Measurements from ENCODE around the gene CELSR1. TPM values are rescaled to one million over a fixed set of nuclear protein-coding genes. Genes with fewer than 3 reads are reported as not detected.

The CELSR1 gene
- total RNA-seq, 1 donor from 2014 or later: 8.9 TPM

DNA sequence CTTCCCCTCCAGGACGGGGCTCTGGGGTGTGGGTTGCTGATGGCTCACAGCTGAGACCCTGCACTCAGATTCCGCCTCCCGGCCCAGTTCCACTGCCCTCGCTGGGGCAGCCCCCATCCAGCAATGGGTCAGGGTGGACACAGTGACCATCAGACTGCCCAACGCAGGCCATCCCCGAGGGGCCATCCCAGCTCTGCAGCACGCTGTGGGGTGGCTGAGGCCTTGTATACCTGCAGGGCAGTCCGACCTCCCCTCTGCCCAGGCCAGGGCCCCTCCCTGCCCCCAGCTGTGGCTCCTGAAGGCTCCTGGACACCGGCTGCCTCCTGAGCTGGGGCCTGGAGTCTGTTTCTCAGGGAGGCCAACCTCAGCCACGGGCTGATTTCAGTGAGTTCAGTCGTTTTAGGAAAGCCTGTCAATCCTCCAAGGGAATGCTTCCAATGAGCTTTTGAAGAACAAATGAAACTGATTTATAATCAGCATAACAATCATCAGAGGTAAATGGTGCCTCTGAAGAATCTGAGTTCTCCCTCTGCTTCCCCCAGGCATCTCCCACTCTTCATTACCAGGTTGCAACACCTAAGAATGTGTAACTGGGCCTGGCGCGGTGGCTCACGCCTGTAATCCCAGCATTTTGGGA, 95.1 kb downstream of the CELSR1 start:
- H3K9me3 ChIP-seq (replicated peaks): no peaks in the 10 kb centered on the region
- intact Hi-C loops (cut with micrococcal nuclease): no loop called here
- DNase-seq: no peak

DNA sequence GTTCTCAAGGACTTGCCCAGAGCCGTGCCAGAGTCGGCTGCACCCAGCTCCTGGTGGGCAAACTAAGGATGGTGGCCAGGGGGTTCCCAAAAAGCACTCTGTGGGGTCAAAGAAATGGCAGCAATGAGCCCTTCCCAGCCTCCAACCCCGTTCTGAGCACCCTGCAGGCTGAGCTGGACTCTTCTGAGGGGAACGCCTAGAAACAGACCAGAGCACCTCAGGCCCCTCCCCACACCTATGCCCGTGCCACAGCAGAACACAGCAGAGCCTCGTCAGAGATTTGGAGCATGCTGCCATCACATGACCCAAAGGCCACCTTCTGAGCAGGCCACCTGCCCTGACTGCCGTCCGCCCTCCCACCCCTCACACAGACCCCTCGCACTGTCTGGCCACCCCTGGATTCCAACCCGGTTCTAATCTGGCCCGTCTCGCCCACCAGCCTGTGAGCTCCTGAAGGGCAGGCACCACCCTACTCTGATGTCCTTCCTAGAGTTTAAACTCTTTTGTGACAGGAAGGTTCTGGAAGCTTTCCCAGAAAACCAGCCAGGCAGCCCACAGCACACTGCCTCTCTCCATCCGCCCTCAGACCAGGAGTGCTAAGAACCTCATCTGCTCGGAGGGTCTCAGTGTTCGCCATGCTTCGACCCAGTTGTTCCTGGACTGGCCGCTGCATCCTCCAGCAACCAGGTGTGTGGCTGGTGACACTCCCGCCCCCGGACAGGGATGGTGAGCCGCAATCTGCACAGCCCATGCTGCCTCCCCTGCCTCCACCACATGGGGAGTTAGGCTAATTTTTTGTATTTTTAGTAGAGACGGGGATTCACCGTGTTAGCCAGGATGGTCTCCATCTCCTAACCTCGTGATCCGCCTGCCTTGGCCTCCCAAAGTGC, 97.6 kb downstream of the CELSR1 start:
- Histone ChIP-seq H3K27me3 (ENCODE audit: low read depth) (no peaks in the 10 kb centered on the region), H3K4me3 (no peak overlapping the region), H3K4me1 (no peaks in the 10 kb centered on the region), H3K36me3 (no peaks in the 10 kb centered on the region), H3K27ac (replicated peaks) (no peak overlapping the region), H3K9me3 (replicated peaks) (no peaks in the 10 kb centered on the region)
- DNase-seq: no peak
- TF ChIP-seq CTCF (IDR thresholded peaks at IDR 0.05; ENCODE audit: borderline replicate concordance): no peak
- intact Hi-C loops (cut with micrococcal nuclease): no loop called here

More for the DNA sequence above, 95.1 kb downstream of the CELSR1 start:
- no peak overlapping the region for H3K4me3 ChIP-seq
- H3K27ac ChIP-seq (replicated peaks): no peak overlapping the region
- no peaks in the 10 kb centered on the region for H3K27me3 ChIP-seq (ENCODE audit: low read depth)
- no peaks in the 10 kb centered on the region for H3K4me1 ChIP-seq
- no peaks in the 10 kb centered on the region for H3K36me3 ChIP-seq
- no peak for TF ChIP-seq CTCF (IDR thresholded peaks at IDR 0.05; ENCODE audit: borderline replicate concordance)

GRCh38 chr22:46439111-46439510, 98.3 kb downstream of the CELSR1 start:
- Histone ChIP-seq H3K9me3 (replicated peaks) (no peaks in the 10 kb centered on the region), H3K27ac (replicated peaks) (no peak overlapping the region), H3K36me3 (no peaks in the 10 kb centered on the region), H3K4me1 (no peaks in the 10 kb centered on the region), H3K27me3 (ENCODE audit: low read depth) (no peaks in the 10 kb centered on the region), H3K4me3 (no peak overlapping the region)
- intact Hi-C loops (cut with micrococcal nuclease): no loop called here
- no peak for DNase-seq
- TF ChIP-seq CTCF (IDR thresholded peaks at IDR 0.05; ENCODE audit: borderline replicate concordance): no peak

DNA sequence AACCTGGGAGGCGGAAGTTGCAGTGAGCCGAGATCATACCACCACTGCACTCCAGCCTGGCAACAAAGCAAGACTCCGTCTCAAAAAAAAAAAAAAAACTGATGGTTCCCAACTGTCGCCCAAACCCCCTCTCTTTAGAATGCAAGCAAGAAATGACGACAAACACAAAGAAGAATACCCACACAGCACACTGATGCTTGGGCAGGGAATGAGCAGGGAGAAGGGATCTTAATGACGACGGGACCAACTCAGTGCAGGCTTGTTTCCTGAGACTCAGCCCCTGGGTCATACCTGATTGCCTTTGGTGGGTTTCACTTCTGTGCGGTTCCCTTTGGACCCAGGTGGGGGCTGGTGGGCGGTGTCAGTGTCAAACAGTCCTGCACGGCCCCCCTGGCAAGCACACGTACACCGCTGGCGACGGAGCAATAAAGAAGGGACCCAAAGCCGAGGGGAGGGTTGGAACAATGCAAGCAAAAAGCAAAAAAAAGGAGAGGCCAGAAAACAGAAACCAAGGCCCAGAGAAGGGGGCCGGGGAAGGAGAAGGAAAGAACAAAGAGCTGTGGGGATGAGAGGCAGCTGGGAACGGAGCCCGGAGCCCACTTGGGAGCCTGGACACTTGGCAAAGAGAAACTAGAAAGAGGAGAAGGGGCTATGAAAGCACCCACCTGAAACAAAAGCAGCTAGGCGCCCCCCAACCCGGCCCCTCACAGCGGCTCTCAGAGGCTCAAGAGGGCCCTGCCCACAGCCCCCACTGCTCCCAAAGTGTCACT, 99.6 kb downstream of the CELSR1 start:
- Histone ChIP-seq H3K4me3 (no peak overlapping the region), H3K27me3 (ENCODE audit: low read depth) (no peaks in the 10 kb centered on the region), H3K4me1 (no peaks in the 10 kb centered on the region), H3K27ac (replicated peaks) (no peak overlapping the region), H3K36me3 (no peaks in the 10 kb centered on the region), H3K9me3 (replicated peaks) (no peaks in the 10 kb centered on the region)
- no peak for TF ChIP-seq CTCF (IDR thresholded peaks at IDR 0.05; ENCODE audit: borderline replicate concordance)
- intact Hi-C loops (cut with micrococcal nuclease): no loop called here
- no peak for DNase-seq

- H3K36me3 ChIP-seq: no peaks in the 10 kb centered on the region
- no peak for TF ChIP-seq CTCF (IDR thresholded peaks at IDR 0.05; ENCODE audit: borderline replicate concordance)
- H3K9me3 ChIP-seq (replicated peaks): no peaks in the 10 kb centered on the region
- no peaks in the 10 kb centered on the region for H3K27me3 ChIP-seq (ENCODE audit: low read depth)
- H3K27ac ChIP-seq (replicated peaks): no peak overlapping the region
- no peak for DNase-seq
- H3K4me1 ChIP-seq: no peaks in the 10 kb centered on the region
- intact Hi-C loops (cut with micrococcal nuclease): no loop called here
- no peak overlapping the region for H3K4me3 ChIP-seq
Measured at GRCh38 chr22:46436595-46437175, 100.7 kb downstream of the CELSR1 start.
